Endothelial cell of umbilical vein (primary cell): ENCODE measurements around the gene TUBB4A.

Source experiments
- EZH2 ChIP-seq: IDR thresholded peaks from 2 replicates; pipeline ENCODE4 v1.6.1; 2012; ENCODE audit warnings: borderline replicate concordance, low read depth, mild to moderate bottlenecking, moderate library complexity, low read length, inconsistent platforms; ENCODE audit not compliant: severe bottlenecking
- MYC ChIP-seq: IDR thresholded peaks from one replicate; pipeline ENCODE4 v1.6.1; 2011; ENCODE audit warnings: mild to moderate bottlenecking, low read depth, low read length
- POLR2A ChIP-seq: IDR thresholded peaks from 2 replicates; pipeline ENCODE4 v1.6.1; 2012; ENCODE audit warnings: low read depth, mild to moderate bottlenecking, control low read depth, low read length
- POLR2AphosphoS5 ChIP-seq: IDR thresholded peaks from 2 replicates; pipeline ENCODE4 v1.6.1; 2012; ENCODE audit warnings: low read depth, mild to moderate bottlenecking, control low read depth, low read length, moderate library complexity; ENCODE audit not compliant: insufficient read depth
- TF ChIP-seq, protein P1 (sequence below), 2 donors: IDR thresholded peaks; 1 replicate in 1 of 2; 2 replicates in 1 of 2; pipeline ENCODE4 v1.5.1; 2011; ENCODE audit warnings: low read length in 2 of 2, mild to moderate bottlenecking in 2 of 2, moderate library complexity in 2 of 2, control low read depth in 1 of 2, inconsistent platforms in 1 of 2, low read depth in 1 of 2; ENCODE audit not compliant: insufficient read depth in 1 of 2; ENCODE audit errors: extremely low read depth in 1 of 2

DNA sequence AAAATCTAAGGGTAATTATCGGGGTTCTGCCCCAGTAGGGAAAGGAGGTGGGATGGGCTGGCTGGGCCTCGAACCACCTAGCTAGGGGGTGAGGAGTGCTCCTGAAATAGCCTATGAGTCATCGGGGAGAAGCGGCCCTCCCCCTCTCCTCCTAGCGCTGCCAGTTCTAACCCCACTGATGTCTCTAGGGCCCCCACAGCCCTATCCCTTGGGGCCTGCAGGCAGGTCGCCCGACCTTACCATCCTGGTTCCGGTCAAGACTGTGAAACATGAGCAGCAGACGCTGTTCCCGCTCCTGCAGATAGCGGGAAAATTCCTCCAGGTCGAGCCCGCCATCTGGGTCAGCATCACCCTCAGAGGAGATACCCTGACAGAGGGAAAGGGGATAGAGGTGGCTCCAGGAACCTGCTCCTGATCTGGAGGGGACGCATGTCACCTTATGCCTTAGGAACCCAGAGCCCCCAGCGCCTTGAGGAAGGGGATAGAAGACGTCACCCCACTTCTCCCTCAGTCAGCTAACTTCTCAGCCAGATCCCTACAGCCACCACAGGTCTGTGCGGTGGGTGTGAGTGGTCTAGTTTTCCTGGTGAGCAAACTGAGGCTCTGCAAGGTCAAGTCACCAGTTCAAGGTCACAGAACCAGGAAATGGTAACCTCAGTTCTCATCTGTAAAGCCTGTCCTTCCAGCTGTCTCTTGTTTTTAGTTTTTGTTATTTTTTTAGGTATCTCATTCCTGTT lies 44.0 kb downstream of the TUBB4A start:
- TF ChIP-seq POLR2A (no peak), POLR2AphosphoS5 (no peak), EZH2 (no peak), MYC (no peak)
- TF ChIP-seq, protein P1, sequence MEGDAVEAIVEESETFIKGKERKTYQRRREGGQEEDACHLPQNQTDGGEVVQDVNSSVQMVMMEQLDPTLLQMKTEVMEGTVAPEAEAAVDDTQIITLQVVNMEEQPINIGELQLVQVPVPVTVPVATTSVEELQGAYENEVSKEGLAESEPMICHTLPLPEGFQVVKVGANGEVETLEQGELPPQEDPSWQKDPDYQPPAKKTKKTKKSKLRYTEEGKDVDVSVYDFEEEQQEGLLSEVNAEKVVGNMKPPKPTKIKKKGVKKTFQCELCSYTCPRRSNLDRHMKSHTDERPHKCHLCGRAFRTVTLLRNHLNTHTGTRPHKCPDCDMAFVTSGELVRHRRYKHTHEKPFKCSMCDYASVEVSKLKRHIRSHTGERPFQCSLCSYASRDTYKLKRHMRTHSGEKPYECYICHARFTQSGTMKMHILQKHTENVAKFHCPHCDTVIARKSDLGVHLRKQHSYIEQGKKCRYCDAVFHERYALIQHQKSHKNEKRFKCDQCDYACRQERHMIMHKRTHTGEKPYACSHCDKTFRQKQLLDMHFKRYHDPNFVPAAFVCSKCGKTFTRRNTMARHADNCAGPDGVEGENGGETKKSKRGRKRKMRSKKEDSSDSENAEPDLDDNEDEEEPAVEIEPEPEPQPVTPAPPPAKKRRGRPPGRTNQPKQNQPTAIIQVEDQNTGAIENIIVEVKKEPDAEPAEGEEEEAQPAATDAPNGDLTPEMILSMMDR (IDR thresholded peaks at IDR 0.05; ENCODE audit: extremely low read depth in 1 of 2, insufficient read depth in 1 of 2, low read depth in 1 of 2, low read length in 2 of 2) = no peak
